Effector CD4-positive, alpha-beta T cell (primary cell): ENCODE results near the gene TMEM98.
"Not testable (repeated sequence)": the region's sequence is repeated elsewhere in the genome, so short reads cannot be mapped to it uniquely, and the experiment has no call there.

Experiments used
- DNase-seq: peaks from one replicate; pipeline ENCODE4 v3.0.0-alpha.2; 2020

TMEM98 gene

GRCh38 chr17:32943647-32944191 lies 15.8 kb downstream of the TMEM98 start:
- DNase-seq: no peak

- no peak for DNase-seq
These were observed 16.5 kb downstream of the TMEM98 start for GRCh38 chr17:32944248-32945020.

- DNase-seq: no peak
These were observed 18.6 kb downstream of the TMEM98 start for GRCh38 chr17:32946375-32947135.

- DNase-seq: no peak
These were observed 19.8 kb downstream of the TMEM98 start for GRCh38 chr17:32947736-32948135.

- DNase-seq: no peak
These were observed 21.2 kb downstream of the TMEM98 start for GRCh38 chr17:32949181-32949580.

GRCh38 chr17:32952491-32952890 lies 24.5 kb downstream of the TMEM98 start:
- DNase-seq: not testable (repeated sequence)

GRCh38 chr17:32953045-32953444 lies 25.1 kb downstream of the TMEM98 start:
- no peak for DNase-seq

- DNase-seq: no peak
These were observed 25.9 kb downstream of the TMEM98 start for GRCh38 chr17:32953857-32954256.

- no peak for DNase-seq
These were observed 26.5 kb downstream of the TMEM98 start for GRCh38 chr17:32954477-32954876.

- DNase-seq: no peak
These were observed 27.2 kb downstream of the TMEM98 start for GRCh38 chr17:32955155-32955554.

GRCh38 chr17:32956240-32956970 lies 28.5 kb downstream of the TMEM98 start:
- DNase-seq: no peak

- DNase-seq: no peak
These were observed 30.5 kb downstream of the TMEM98 start for GRCh38 chr17:32958418-32958817.

GRCh38 chr17:32960815-32961214 lies 32.9 kb downstream of the TMEM98 start:
- DNase-seq: no peak

- no peak for DNase-seq
These were observed 34.4 kb downstream of the TMEM98 start for GRCh38 chr17:32962320-32962711.

GRCh38 chr17:32964541-32964940 lies 36.6 kb downstream of the TMEM98 start:
- no peak for DNase-seq

GRCh38 chr17:32969231-32969630 lies 41.3 kb downstream of the TMEM98 start:
- DNase-seq: not testable (repeated sequence)

- no peak for DNase-seq
These were observed 42.3 kb downstream of the TMEM98 start for GRCh38 chr17:32970281-32970680.

GRCh38 chr17:32971171-32971570 lies 43.2 kb downstream of the TMEM98 start:
- DNase-seq: no peak

GRCh38 chr17:32976131-32976530 lies 48.2 kb downstream of the TMEM98 start:
- no peak for DNase-seq

- no peak for DNase-seq
These were observed 48.7 kb downstream of the TMEM98 start for GRCh38 chr17:32976605-32977004.

- DNase-seq: no peak
These were observed 52.3 kb downstream of the TMEM98 start for GRCh38 chr17:32980230-32980629.

- not testable (repeated sequence) for DNase-seq
These were observed 53.7 kb downstream of the TMEM98 start for GRCh38 chr17:32981611-32982010.
